H9 (cell line): ENCODE results near the gene LUZP1. TPM values are rescaled to one million over a fixed set of nuclear protein-coding genes. Genes with fewer than 3 reads are reported as not detected.

Experiments used
- DNase-seq: peaks from one replicate; pipeline ENCODE4 v3.0.0-alpha.2; 2017
- H2AFZ ChIP-seq: one replicate; pipeline ENCODE4 v1.6.1; 2013; ENCODE audit warnings: mild to moderate bottlenecking, low read length, control low read depth, moderate library complexity
- H2AK5ac ChIP-seq: 2 replicates; pipeline ENCODE4 v1.6.1; 2013; ENCODE audit warnings: low read length, control low read depth, mixed read lengths; ENCODE audit not compliant: insufficient read length
- H2BK120ac ChIP-seq: one replicate; pipeline ENCODE4 v1.6.1; 2013; ENCODE audit warnings: low read depth, mild to moderate bottlenecking, low read length, control low read depth, inconsistent platforms; ENCODE audit not compliant: poor library complexity, severe bottlenecking
- H2BK12ac ChIP-seq: 2 replicates; pipeline ENCODE4 v1.6.1; 2013; ENCODE audit warnings: low read length, control low read depth, mixed read lengths, low read depth; ENCODE audit not compliant: insufficient read length
- H2BK15ac ChIP-seq: 2 replicates; pipeline ENCODE4 v1.6.1; 2013; ENCODE audit warnings: low read depth, low read length, control low read depth
- H2BK20ac ChIP-seq: one replicate; pipeline ENCODE4 v1.6.1; 2013; ENCODE audit warnings: low read depth, mild to moderate bottlenecking, low read length, control low read depth, inconsistent platforms; ENCODE audit not compliant: poor library complexity, severe bottlenecking
- H2BK5ac ChIP-seq: 2 replicates; pipeline ENCODE4 v1.6.1; 2013; ENCODE audit warnings: low read length, control low read depth, mixed read lengths; ENCODE audit not compliant: insufficient read length
- H3K14ac ChIP-seq: 2 replicates; pipeline ENCODE4 v1.6.1; 2013; ENCODE audit warnings: low read length, control low read depth; ENCODE audit not compliant: insufficient read depth
- H3K18ac ChIP-seq: 2 replicates; pipeline ENCODE4 v1.6.1; 2013; ENCODE audit warnings: low read depth, mild to moderate bottlenecking, mixed read lengths, low read length, control low read depth; ENCODE audit not compliant: insufficient read length
- H3K23ac ChIP-seq: 2 replicates; pipeline ENCODE4 v1.6.1; 2013; ENCODE audit warnings: low read length, control low read depth, mixed read lengths, low read depth; ENCODE audit not compliant: insufficient read length
- H3K23me2 ChIP-seq: 2 replicates; pipeline ENCODE4 v1.6.1; 2013; ENCODE audit warnings: low read depth, mild to moderate bottlenecking, mixed read lengths, low read length, control low read depth; ENCODE audit not compliant: insufficient read length, poor library complexity, severe bottlenecking
- H3K27ac ChIP-seq: 2 replicates; pipeline ENCODE4 v1.5.1; 2013; ENCODE audit warnings: low read length, control low read depth, mixed read lengths, low read depth; ENCODE audit not compliant: insufficient read length
- H3K27me3 ChIP-seq: 2 replicates; pipeline ENCODE4 v1.6.1; 2013; ENCODE audit warnings: low read length, control low read depth, inconsistent platforms; ENCODE audit not compliant: insufficient read depth
- H3K4ac ChIP-seq: 2 replicates; pipeline ENCODE4 v1.6.1; 2013; ENCODE audit warnings: low read depth, mild to moderate bottlenecking, control low read depth, inconsistent platforms, low read length, moderate library complexity
- H3K4me1 ChIP-seq: 2 replicates; pipeline ENCODE4 v1.6.1; 2013; ENCODE audit warnings: low read length, control low read depth, inconsistent platforms; ENCODE audit not compliant: insufficient read depth
- H3K4me2 ChIP-seq: 2 replicates; pipeline ENCODE4 v1.6.1; 2013; ENCODE audit warnings: low read length, control low read depth, mixed read lengths; ENCODE audit not compliant: insufficient read length, insufficient read depth
- H3K56ac ChIP-seq: 2 replicates; pipeline ENCODE4 v1.6.1; 2013; ENCODE audit warnings: low read depth, mild to moderate bottlenecking, mixed read lengths, low read length, control low read depth; ENCODE audit not compliant: insufficient read length
- H3K79me1 ChIP-seq: 2 replicates; pipeline ENCODE4 v1.6.1; 2013; ENCODE audit warnings: low read depth, mild to moderate bottlenecking, moderate library complexity, low read length, control low read depth, inconsistent platforms; ENCODE audit not compliant: insufficient read depth, poor library complexity, severe bottlenecking
- H3K79me2 ChIP-seq: 2 replicates; pipeline ENCODE4 v1.6.1; 2013; ENCODE audit warnings: low read length, control low read depth, inconsistent platforms; ENCODE audit not compliant: insufficient read depth
- H3K9ac ChIP-seq: 2 replicates; pipeline ENCODE4 v1.6.1; 2013; ENCODE audit warnings: low read length, control low read depth, mixed read lengths; ENCODE audit not compliant: insufficient read length; ENCODE audit errors: extremely low read depth
- H3K9me3 ChIP-seq: one replicate; pipeline ENCODE4 v1.6.1; 2013; ENCODE audit warnings: low read depth, low read length, inconsistent platforms; ENCODE audit not compliant: control insufficient read depth
- H3T11ph ChIP-seq: one replicate; pipeline ENCODE4 v1.6.1; 2013; ENCODE audit warnings: mild to moderate bottlenecking, low read length, control low read depth, inconsistent platforms
- H4K20me1 ChIP-seq: one replicate; pipeline ENCODE4 v1.6.1; 2013; ENCODE audit not compliant: control insufficient read depth, insufficient read length, insufficient read depth
- H4K5ac ChIP-seq: 2 replicates; pipeline ENCODE4 v1.6.1; 2013; ENCODE audit warnings: low read depth, mild to moderate bottlenecking, mixed read lengths, low read length, control low read depth; ENCODE audit not compliant: insufficient read length
- H4K8ac ChIP-seq: replicated peaks from 2 replicates; pipeline ENCODE4 v1.6.1; 2013; ENCODE audit warnings: low read length, control low read depth, mixed read lengths, low read depth; ENCODE audit not compliant: insufficient read length
- H4K91ac ChIP-seq: 2 replicates; pipeline ENCODE4 v1.6.1; 2013; ENCODE audit warnings: low read depth, mild to moderate bottlenecking, moderate library complexity, mixed read lengths, low read length, control low read depth; ENCODE audit not compliant: insufficient read length
- H3K27ac Mint-ChIP-seq, 3 experiments: 2 replicates in 2 of 3; 3 replicates in 1 of 3; pipeline ENCODE4 v1.8.0; 2020 to 2021; ENCODE audit warnings: mixed read lengths in 3 of 3, mild to moderate bottlenecking in 1 of 3, moderate library complexity in 1 of 3
- H3K27me3 Mint-ChIP-seq: 2 replicates; pipeline ENCODE4 v1.8.0; 2021; ENCODE audit warnings: low read depth, mild to moderate bottlenecking, moderate library complexity, mixed read lengths
- H3K36me3 Mint-ChIP-seq, 3 experiments: 2 replicates in 2 of 3; 3 replicates in 1 of 3; pipeline ENCODE4 v1.8.0; 2020 to 2021; ENCODE audit warnings: low read depth in 3 of 3, mixed read lengths in 3 of 3; ENCODE audit not compliant: insufficient read depth in 1 of 3
- H3K4me1 Mint-ChIP-seq, 2 experiments: 2 replicates each; pipeline ENCODE4 v1.8.0; 2020; ENCODE audit warnings: mixed read lengths in 2 of 2
- H3K4me3 Mint-ChIP-seq, 2 experiments: 2 replicates in 1 of 2; 3 replicates in 1 of 2; pipeline ENCODE4 v1.8.0; 2020 to 2021; ENCODE audit warnings: mild to moderate bottlenecking in 2 of 2, mixed read lengths in 2 of 2, moderate library complexity in 1 of 2
- H3K9me3 Mint-ChIP-seq, 2 experiments: 2 replicates in 1 of 2; 3 replicates in 1 of 2; pipeline ENCODE4 v1.8.0; 2020; ENCODE audit warnings: mild to moderate bottlenecking in 2 of 2, mixed read lengths in 2 of 2, moderate library complexity in 1 of 2
- WGBS: extraction: QIAGEN DNeasy Blood & Tissue Kit; methylation state at CpG from one replicate; pipeline ENCODE4 v1.1.7; 2013; ENCODE audit warnings: missing lambda C conversion rate, low lambda C conversion rate, mixed read lengths; ENCODE audit not compliant: insufficient read length; ENCODE audit errors: extremely low coverage; 5-methylcytosine and 5-hydroxymethylcytosine counted together
- long read RNA-seq: library from polyadenylated mRNA; unstranded; transcript quantifications from one replicate; pipeline ENCODE4 v2.0.0, GENCODE V29; 2020
- total RNA-seq: library from RNA; stranded (reverse); gene quantifications from 2 replicates; pipeline ENCODE4 v1.2.1, GENCODE V29; 2021
- TF ChIP-seq, protein P1 (sequence below): fragments of 200-600 bp; sonication (generic); conservative IDR thresholded peaks from 3 replicates; pipeline ENCODE4 v1.8.0; 2021; ENCODE audit warnings: antibody characterized with exemption, mild to moderate bottlenecking

LUZP1 gene
- 45.4 and 48.2 TPM in 2 replicates for total RNA-seq
- long read RNA-seq, transcript LUZP1-204 (4 exons, 1,190 nt) = major isoform, 33 of 83 reads
- long read RNA-seq, partial matches to known transcripts = 44 of 83 reads
- long read RNA-seq, other reads (novel, unspliced or antisense) = 6 of 83 reads

DNA sequence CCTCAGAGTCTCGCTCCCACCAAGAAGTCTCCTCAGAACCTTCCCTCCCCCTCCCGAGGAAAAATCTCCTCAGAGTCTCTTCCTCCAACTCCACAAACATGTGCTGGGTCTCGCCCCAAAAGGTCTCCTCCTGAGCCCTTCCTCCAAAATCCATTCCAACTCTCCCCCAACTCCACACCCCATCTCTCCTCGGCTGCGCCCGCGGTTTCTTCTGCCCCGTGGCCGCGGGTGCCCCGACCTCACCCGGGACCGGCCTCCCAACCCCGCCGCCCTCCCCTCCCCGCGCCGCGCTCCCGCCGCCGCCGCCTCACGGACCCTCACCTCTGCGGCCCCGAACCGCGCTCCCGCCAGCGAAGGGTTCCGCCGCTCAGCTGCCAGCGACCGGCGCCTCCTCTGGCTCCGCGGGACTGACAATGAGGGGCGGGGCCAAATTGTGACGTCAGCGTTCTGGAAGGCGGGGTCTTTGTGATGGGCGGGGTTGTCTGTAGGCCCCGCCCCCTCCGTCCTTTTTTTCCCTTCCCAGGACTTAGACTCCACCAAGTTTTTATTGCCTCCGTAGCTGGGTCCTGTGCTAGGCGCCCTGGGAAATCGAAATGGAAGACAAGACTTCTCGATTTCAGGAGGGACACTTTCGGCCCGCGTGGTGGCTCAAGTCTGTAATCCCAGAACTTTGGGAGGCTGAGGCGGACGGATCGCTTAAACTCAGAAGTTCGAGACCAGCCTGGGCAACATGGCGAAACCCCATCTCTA lies at the start of gene LUZP1:
Gene LUZP1 (minus strand): TSS at position 412 of the 750 bp plus-strand sequence.
- WGBS = no CpG with 5 or more reads among the region's 56 CpGs
- peak within 1 kb of the TSS; percentile 74 for H2BK12ac ChIP-seq
- Mint-ChIP-seq H3K36me3 (peaks cover 0 to 7% (median 2%) of the 10 kb centered on the region in 3 experiments; a peak in 4 of 7 replicates), H3K4me3 (peak within 1 kb of the TSS; percentile 97 to 98), H3K27ac (peak within 1 kb of the TSS; percentile 98 to 99 (median 99)), H3K4me1 (peaks cover 31 to 36% of the 10 kb centered on the region in 2 experiments), H3K9me3 (0 out of 5 replicates have a peak, but pooled peaks cover 0 to 2% of the 10 kb centered on the region in 2 experiments), H3K27me3 (peaks cover 4% of the 10 kb centered on the region)
- H3K56ac ChIP-seq = no peak within 1 kb of the TSS
- peak within 1 kb of the TSS; percentile 69; the same call in 1 of the 2 replicates for H2BK15ac ChIP-seq
- H4K5ac ChIP-seq = no peak within 1 kb of the TSS
- H2AK5ac ChIP-seq = no peak within 1 kb of the TSS
- H3K4me2 ChIP-seq = peak within 1 kb of the TSS; percentile 78
- H3K23me2 ChIP-seq = peaks cover 6% of the 10 kb centered on the region
- H3K18ac ChIP-seq = peak within 1 kb of the TSS; percentile 90
- no peak within 1 kb of the TSS for H2BK5ac ChIP-seq
- no peaks in the 10 kb centered on the region; the same call in 1 of the 2 replicates for H3K27me3 ChIP-seq
- H4K20me1 ChIP-seq = no peaks in the 10 kb centered on the region
- H3K27ac ChIP-seq = peak within 1 kb of the TSS; percentile 82
- no peaks in the 10 kb centered on the region; the same call in 1 of the 2 replicates for H3K4me1 ChIP-seq
- peaks cover 26% of the 10 kb centered on the region; the same call in 1 of the 2 replicates for H3K79me2 ChIP-seq
- H4K8ac ChIP-seq = no peak within 1 kb of the TSS
- peak within 1 kb of the TSS; percentile 79 for H2AFZ ChIP-seq
- DNase-seq = peak; percentile 87
- H3K79me1 ChIP-seq = peaks cover 2% of the 10 kb centered on the region
- no peak within 1 kb of the TSS for H3T11ph ChIP-seq
- H3K14ac ChIP-seq = peak within 1 kb of the TSS; percentile 97
- H3K23ac ChIP-seq = no peak within 1 kb of the TSS
- peak within 1 kb of the TSS; percentile 94 for H3K9ac ChIP-seq
- no peak within 1 kb of the TSS for H2BK20ac ChIP-seq
- no peaks in the 10 kb centered on the region for H3K9me3 ChIP-seq
- no peak within 1 kb of the TSS for H2BK120ac ChIP-seq
- no peak within 1 kb of the TSS for H4K91ac ChIP-seq
- H3K4ac ChIP-seq = no peak within 1 kb of the TSS
- TF ChIP-seq, protein P1, sequence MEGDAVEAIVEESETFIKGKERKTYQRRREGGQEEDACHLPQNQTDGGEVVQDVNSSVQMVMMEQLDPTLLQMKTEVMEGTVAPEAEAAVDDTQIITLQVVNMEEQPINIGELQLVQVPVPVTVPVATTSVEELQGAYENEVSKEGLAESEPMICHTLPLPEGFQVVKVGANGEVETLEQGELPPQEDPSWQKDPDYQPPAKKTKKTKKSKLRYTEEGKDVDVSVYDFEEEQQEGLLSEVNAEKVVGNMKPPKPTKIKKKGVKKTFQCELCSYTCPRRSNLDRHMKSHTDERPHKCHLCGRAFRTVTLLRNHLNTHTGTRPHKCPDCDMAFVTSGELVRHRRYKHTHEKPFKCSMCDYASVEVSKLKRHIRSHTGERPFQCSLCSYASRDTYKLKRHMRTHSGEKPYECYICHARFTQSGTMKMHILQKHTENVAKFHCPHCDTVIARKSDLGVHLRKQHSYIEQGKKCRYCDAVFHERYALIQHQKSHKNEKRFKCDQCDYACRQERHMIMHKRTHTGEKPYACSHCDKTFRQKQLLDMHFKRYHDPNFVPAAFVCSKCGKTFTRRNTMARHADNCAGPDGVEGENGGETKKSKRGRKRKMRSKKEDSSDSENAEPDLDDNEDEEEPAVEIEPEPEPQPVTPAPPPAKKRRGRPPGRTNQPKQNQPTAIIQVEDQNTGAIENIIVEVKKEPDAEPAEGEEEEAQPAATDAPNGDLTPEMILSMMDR = no peak
